H1 (cell line): ENCODE results near the gene ARSB. TPM values are rescaled to one million over a fixed set of nuclear protein-coding genes. Genes with fewer than 3 reads are reported as not detected.

ENCODE experiments used
- CTCF ChIA-PET: fragments of 300-600 bp; sonication (Branson Sonifier 250); formaldehyde crosslinking; loops from one replicate; lab custom pipeline; 2021; ENCODE audit not compliant: partially characterized antibody; lab: Charles Lee
- POLR2A ChIA-PET: fragments of 300-600 bp; sonication (Branson Sonifier 250); formaldehyde crosslinking; loops from one replicate; lab custom pipeline; 2021; ENCODE audit warnings: inconsistent platforms; ENCODE audit not compliant: partially characterized antibody; lab: Charles Lee
- DNase-seq, 2 experiments: peaks; one replicate each; pipeline versions ENCODE4 v3.0.0 to v3.0.0-alpha.2; 2010 to 2022; ENCODE audit warnings: low spot score in 2 of 2, low read depth in 1 of 2, mixed read lengths in 1 of 2
- FAIRE-seq: peaks from 2 replicates; lab custom pipeline; 2011; peaks lifted over from hg19 to GRCh38; lab: Jason Lieb, UNC
- H2AFZ ChIP-seq: 2 replicates; pipeline ENCODE4 v1.8.1; 2012; ENCODE audit warnings: low read length, inconsistent platforms
- H2AK5ac ChIP-seq: 2 replicates; pipeline ENCODE4 v1.6.1; 2013; ENCODE audit warnings: low read depth, low read length
- H2BK120ac ChIP-seq: replicated peaks from 2 replicates; pipeline ENCODE3; 2013; ENCODE audit warnings: low read depth, low read length, inconsistent platforms
- H2BK12ac ChIP-seq: 2 replicates; pipeline ENCODE4 v1.6.1; 2013; ENCODE audit warnings: low read depth, low read length
- H2BK15ac ChIP-seq: 2 replicates; pipeline ENCODE4 v1.6.1; 2013; ENCODE audit warnings: low read length
- H2BK20ac ChIP-seq: 2 replicates; pipeline ENCODE4 v1.6.1; 2013; ENCODE audit warnings: low read length
- H2BK5ac ChIP-seq: 2 replicates; pipeline ENCODE4 v1.6.1; 2013; ENCODE audit warnings: low read depth, low read length
- H3K14ac ChIP-seq: 2 replicates; pipeline ENCODE4 v1.6.1; 2013; ENCODE audit warnings: inconsistent platforms; ENCODE audit not compliant: insufficient read length
- H3K18ac ChIP-seq: 2 replicates; pipeline ENCODE4 v1.6.1; 2013; ENCODE audit warnings: low read length; ENCODE audit errors: extremely low read depth
- H3K23ac ChIP-seq: 2 replicates; pipeline ENCODE4 v1.6.1; 2013; ENCODE audit warnings: inconsistent platforms; ENCODE audit not compliant: insufficient read length
- H3K23me2 ChIP-seq: 2 replicates; pipeline ENCODE4 v1.6.1; 2013; ENCODE audit warnings: low read depth, low read length
- H3K27ac ChIP-seq: 2 replicates; pipeline ENCODE4 v1.6.1; 2011; ENCODE audit warnings: low read depth, low read length, inconsistent platforms
- H3K27me3 ChIP-seq, 4 experiments: replicated peaks in 1 of 4; 1 replicate in 1 of 4; 2 replicates in 3 of 4; pipeline versions ENCODE4 v1.6.1 to v1.8.1; 2011 to 2013; ENCODE audit warnings: low read length in 3 of 4, mild to moderate bottlenecking in 3 of 4, inconsistent platforms in 2 of 4, mixed read lengths in 2 of 4, moderate library complexity in 1 of 4; ENCODE audit not compliant: control insufficient read depth in 3 of 4, insufficient read depth in 3 of 4; ENCODE audit errors: extremely low read depth in 1 of 4
- H3K36me3 ChIP-seq, 4 experiments: 2 replicates each; pipeline versions ENCODE4 v1.6.1 to v1.8.1; 2011 to 2013; ENCODE audit warnings: mild to moderate bottlenecking in 4 of 4, low read length in 3 of 4, moderate library complexity in 2 of 4, control low read depth in 1 of 4, inconsistent platforms in 1 of 4; ENCODE audit not compliant: insufficient read depth in 4 of 4, control insufficient read depth in 2 of 4
- H3K4ac ChIP-seq: replicated peaks from 2 replicates; pipeline ENCODE3; 2013; ENCODE audit warnings: low read length, low read depth, mixed read lengths, inconsistent platforms; ENCODE audit not compliant: insufficient read length
- H3K4me1 ChIP-seq, 4 experiments: replicated peaks in 1 of 4; 1 replicate in 1 of 4; 2 replicates in 3 of 4; pipeline versions ENCODE4 v1.6.1 to v1.8.1; 2011 to 2013; ENCODE audit warnings: low read length in 3 of 4, inconsistent platforms in 2 of 4, mixed read lengths in 1 of 4; ENCODE audit not compliant: insufficient read depth in 4 of 4, control insufficient read depth in 3 of 4
- H3K4me2 ChIP-seq, 2 experiments: 2 replicates each; pipeline versions ENCODE4 v1.6.1 to v1.8.1; 2011 to 2013; ENCODE audit warnings: low read depth in 2 of 2, low read length in 2 of 2, control low read depth in 1 of 2, inconsistent platforms in 1 of 2, mild to moderate bottlenecking in 1 of 2; ENCODE audit not compliant: insufficient read depth in 1 of 2
- H3K4me3 ChIP-seq, 4 experiments: fragments of 200-600, 300-600 bp in 1 of 4; sonication (generic), shearing (Covaris generic), sonication (Bioruptor Twin) in 1 of 4; 2 replicates each; pipeline versions ENCODE4 v1.5.1 to v1.8.1; 2011 to 2016; ENCODE audit warnings: low read length in 4 of 4, low read depth in 3 of 4, control low read depth in 2 of 4, inconsistent platforms in 2 of 4, mild to moderate bottlenecking in 2 of 4, mixed read lengths in 1 of 4, moderate library complexity in 1 of 4; ENCODE audit not compliant: insufficient read depth in 2 of 4; ENCODE audit errors: extremely low read depth in 1 of 4
- H3K56ac ChIP-seq: replicated peaks from 2 replicates; pipeline ENCODE3; 2013; ENCODE audit warnings: low read depth, mild to moderate bottlenecking, mixed read lengths, low read length, inconsistent platforms; ENCODE audit not compliant: insufficient read length
- H3K79me1 ChIP-seq: 2 replicates; pipeline ENCODE4 v1.6.1; 2013; ENCODE audit warnings: low read depth, low read length, control low read depth
- H3K79me2 ChIP-seq, 2 experiments: 2 replicates each; pipeline versions ENCODE4 v1.6.1 to v1.8.1; 2012 to 2013; ENCODE audit warnings: low read length in 2 of 2, mild to moderate bottlenecking in 2 of 2, inconsistent platforms in 1 of 2; ENCODE audit not compliant: insufficient read depth in 2 of 2, control insufficient read depth in 1 of 2
- H3K9ac ChIP-seq, 4 experiments: replicated peaks in 1 of 4; 1 replicate in 1 of 4; 2 replicates in 3 of 4; pipeline versions ENCODE4 v1.6.1 to v1.8.1; 2011 to 2013; ENCODE audit warnings: low read depth in 3 of 4, low read length in 3 of 4, control low read depth in 2 of 4, mild to moderate bottlenecking in 2 of 4, moderate library complexity in 2 of 4, inconsistent platforms in 1 of 4; ENCODE audit errors: extremely low read depth in 1 of 4
- H3K9me3 ChIP-seq, 2 experiments: 2 replicates each; pipeline versions ENCODE4 v1.6.1 to v1.8.1; 2012 to 2013; ENCODE audit warnings: mild to moderate bottlenecking in 2 of 2, moderate library complexity in 2 of 2, control low read depth in 1 of 2, inconsistent platforms in 1 of 2, low read depth in 1 of 2, low read length in 1 of 2, mixed read lengths in 1 of 2; ENCODE audit not compliant: insufficient read depth in 2 of 2
- H4K20me1 ChIP-seq, 2 experiments: replicated peaks in 1 of 2; 2 replicates each; pipeline versions ENCODE3 to v1.8.1; 2011 to 2013; ENCODE audit warnings: inconsistent platforms in 2 of 2, low read length in 2 of 2, mild to moderate bottlenecking in 1 of 2; ENCODE audit not compliant: insufficient read depth in 2 of 2, control insufficient read depth in 1 of 2
- H4K5ac ChIP-seq: 2 replicates; pipeline ENCODE4 v1.6.1; 2013; ENCODE audit warnings: low read length, low read depth, mixed read lengths, inconsistent platforms; ENCODE audit not compliant: insufficient read length
- H4K8ac ChIP-seq: 2 replicates; pipeline ENCODE4 v1.8.0; 2013; ENCODE audit warnings: mild to moderate bottlenecking, moderate library complexity, low read length, inconsistent platforms; ENCODE audit not compliant: insufficient read depth; ENCODE audit errors: extremely low read depth
- H4K91ac ChIP-seq: replicated peaks from 2 replicates; pipeline ENCODE3; 2013; ENCODE audit warnings: low read length, mixed read lengths, inconsistent platforms; ENCODE audit not compliant: insufficient read length
- CEBPB ChIP-seq: IDR thresholded peaks from 2 replicates; pipeline ENCODE4 v1.6.1; 2012; ENCODE audit warnings: low read depth, low read length
- CHD1 ChIP-seq: IDR thresholded peaks from 2 replicates; pipeline ENCODE4 v1.6.1; 2012; ENCODE audit warnings: low read depth, low read length, improper control_type of control experiment
- CHD2 ChIP-seq: IDR thresholded peaks from 2 replicates; pipeline ENCODE4 v1.6.1; 2012; ENCODE audit warnings: low read length, improper control_type of control experiment
- CTBP2 ChIP-seq: IDR thresholded peaks from 2 replicates; pipeline ENCODE4 v1.7.0; 2011; ENCODE audit warnings: borderline replicate concordance, mild to moderate bottlenecking, moderate library complexity, mixed read lengths, low read length; ENCODE audit not compliant: insufficient read depth, insufficient read length
- EZH2 ChIP-seq: fragments of 200-600 bp; sonication (generic); IDR thresholded peaks from 2 replicates; pipeline ENCODE4 v1.7.1; 2012; ENCODE audit warnings: low read depth, mild to moderate bottlenecking, moderate library complexity, low read length, inconsistent platforms; ENCODE audit not compliant: severe bottlenecking
- FOSL1 ChIP-seq: IDR thresholded peaks from 2 replicates; pipeline ENCODE4 v1.6.1; 2011; ENCODE audit warnings: mild to moderate bottlenecking, low read depth, low read length, moderate library complexity; ENCODE audit not compliant: insufficient read depth
- GTF2F1 ChIP-seq: IDR thresholded peaks from 2 replicates; pipeline ENCODE4 v1.6.1; 2012; ENCODE audit warnings: low read depth, low read length, improper control_type of control experiment, borderline replicate concordance
- MAFK ChIP-seq: IDR thresholded peaks from 2 replicates; pipeline ENCODE4 v1.6.1; 2012; ENCODE audit warnings: low read depth, mild to moderate bottlenecking, improper control_type of control experiment, low read length
- POU5F1 ChIP-seq: IDR thresholded peaks from 2 replicates; pipeline ENCODE4 v1.6.1; 2011; ENCODE audit warnings: low read depth, mild to moderate bottlenecking, low read length, moderate library complexity
- RAD21 ChIP-seq, 2 experiments: IDR thresholded peaks in 1 of 2; conservative IDR thresholded peaks in 1 of 2; 2 replicates each; pipeline ENCODE4 v1.6.1; 2011; ENCODE audit warnings: low read depth in 2 of 2, low read length in 2 of 2, improper control_type of control experiment in 1 of 2, inconsistent platforms in 1 of 2, mild to moderate bottlenecking in 1 of 2, moderate library complexity in 1 of 2
- SIN3A ChIP-seq, 2 experiments: IDR thresholded peaks in 1 of 2; conservative IDR thresholded peaks in 1 of 2; 2 replicates each; pipeline ENCODE4 v1.6.1; 2011 to 2012; ENCODE audit warnings: low read length in 2 of 2, improper control_type of control experiment in 1 of 2, low read depth in 1 of 2, mild to moderate bottlenecking in 1 of 2
- SUZ12 ChIP-seq: fragments of 200-600 bp; sonication (generic); IDR thresholded peaks from 2 replicates; pipeline ENCODE4 v1.6.1; 2012; ENCODE audit warnings: mild to moderate bottlenecking, inconsistent platforms, low read length, moderate library complexity, mixed read lengths
- WGBS, 2 experiments: shearing (Covaris generic) in 1 of 2; methylation state at CpG; one replicate each; pipeline versions ENCODE4 v1.1.6 to v1.1.7; 2013 to 2015; ENCODE audit warnings: low lambda C conversion rate in 2 of 2, mixed read lengths in 2 of 2, inconsistent platforms in 1 of 2, low coverage in 1 of 2, missing lambda C conversion rate in 1 of 2; ENCODE audit not compliant: insufficient replicate concordance in 2 of 2, insufficient coverage in 1 of 2, insufficient read length in 1 of 2; ENCODE audit errors: extremely low coverage in 1 of 2, missing lambda C conversion rate in 1 of 2; 5-methylcytosine and 5-hydroxymethylcytosine counted together
- polyA plus RNA-seq, 7 experiments: library from polyadenylated mRNA; depleted of rRNA in 3 of 7; stranded (reverse) in 5 of 7; unstranded in 2 of 7; fragments of >200 nt in 5 of 7; fragments of 200-250 nt in 2 of 7; gene quantifications; 1 replicate in 5 of 7; 2 replicates in 1 of 7; 4 replicates in 1 of 7; pipeline versions ENCODE4 v1.2.1 to v1.2.3, GENCODE V29; 2011 to 2013; ENCODE audit warnings: missing spikeins in 2 of 7, mixed read lengths in 2 of 7
- total RNA-seq: library from RNA; stranded (reverse); fragmentation: NEBNext Ultra II Directional; extraction: Animal tissue kit (Norgen Biotek cat#: 25700); gene quantifications from 2 replicates; pipeline ENCODE4 v1.2.1, GENCODE V29; 2021

The ARSB gene
- total and polyA plus RNA-seq, 2 of the 8 experiments (the other 6 are each of a cell fraction or from before 2014, with no cell fraction given), result 6.4 to 13.9 TPM

DNA sequence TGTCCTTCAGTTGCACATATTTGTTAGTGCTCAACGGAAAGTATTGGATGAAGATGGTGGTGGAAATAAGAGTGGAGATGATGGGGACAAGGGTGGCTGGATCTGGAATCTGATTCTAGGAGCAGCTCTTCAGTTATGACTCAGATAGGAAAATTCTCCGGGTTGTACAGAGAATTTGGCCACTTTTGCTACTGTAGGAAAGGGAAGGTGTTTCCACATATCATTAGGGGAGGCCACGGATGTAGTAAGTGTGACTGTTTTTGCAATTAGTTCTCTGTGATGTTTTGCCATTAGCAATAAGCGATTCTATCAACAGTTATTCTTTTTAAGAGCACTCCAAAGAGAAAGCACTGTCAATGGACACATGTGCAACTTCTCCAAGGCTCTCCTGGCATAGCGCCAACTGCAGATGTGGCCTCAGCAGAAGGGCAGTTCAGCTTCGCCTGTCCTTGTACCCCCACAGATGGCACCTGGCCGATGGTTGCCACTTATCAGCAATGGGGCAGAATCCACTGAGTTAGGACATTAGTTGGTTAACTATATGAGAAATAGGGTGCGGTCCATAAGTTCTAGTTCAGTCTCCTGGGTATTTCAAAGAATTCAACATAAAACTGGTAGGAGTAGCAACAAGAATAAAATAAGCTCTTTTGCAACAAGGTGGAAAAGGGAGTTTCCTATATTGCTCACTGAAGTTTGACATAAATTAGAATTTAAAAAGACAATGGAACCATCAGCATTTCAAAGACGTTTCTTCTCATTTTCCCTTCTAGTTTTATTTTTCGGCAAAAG is 96.3 kb downstream of the ARSB start:
- Histone ChIP-seq H3K4me2 (no peak overlapping the region), H4K8ac (no peak overlapping the region), H3K23ac (no peak overlapping the region), H3K4me3 (no peak overlapping the region), H3K9me3 (no peaks in the 10 kb centered on the region), H2BK5ac (no peak overlapping the region), H2BK120ac (no peak overlapping the region), H3K9ac (no peak overlapping the region), H3K4ac (no peak overlapping the region), H4K5ac (no peak overlapping the region), H4K20me1 (no peaks in the 10 kb centered on the region), H2BK20ac (no peak overlapping the region), H2BK15ac (no peak overlapping the region), H3K56ac (no peak overlapping the region), H3K14ac (no peak overlapping the region), H3K79me2 (no peaks in the 10 kb centered on the region), H2AFZ (no peak overlapping the region), H4K91ac (no peak overlapping the region), H3K36me3 (no peaks in the 10 kb centered on the region), H3K27me3 (no peaks in the 10 kb centered on the region), H3K18ac (no peak overlapping the region), H2AK5ac (no peak overlapping the region), H3K4me1 (peaks cover 0 to 7% (median 1%) of the 10 kb centered on the region in 4 experiments; a peak in 1 of 7 replicates), H3K27ac (no peak overlapping the region), H3K23me2 (no peaks in the 10 kb centered on the region), H3K79me1 (no peaks in the 10 kb centered on the region), H2BK12ac (no peak overlapping the region)
- WGBS, 2 experiments, result 89% methylated on average over 10 of the region's 10 CpGs; no CpG with 5 or more reads in 1 of the 2 experiments
- ChIA-PET CTCF (interaction anchor here (0.6 to 5.3 kb wide), 7 partner anchors 9 to 606 kb away, joined by 3 to 41 read pairs (median 15); no protein-coding TSS in a partner anchor), POLR2A (no interaction called here)
- FAIRE-seq, result no peak
- no peak for DNase-seq
- no peak for TF ChIP-seq SIN3A (conservative IDR thresholded peaks at IDR 0.05 in 1 of 2, IDR thresholded peaks at IDR 0.05 in 1 of 2; ENCODE audit: low read depth in 1 of 2, low read length in 2 of 2)
- TF ChIP-seq POU5F1, result no peak
- TF ChIP-seq GTF2F1, result no peak
- no peak for TF ChIP-seq SUZ12
- TF ChIP-seq FOSL1, result no peak
- no peak for TF ChIP-seq CHD1
- no peak for TF ChIP-seq EZH2
- no peak for TF ChIP-seq CTBP2
- no peak for TF ChIP-seq MAFK
- no peak for TF ChIP-seq RAD21 (IDR thresholded peaks at IDR 0.05 in 1 of 2, conservative IDR thresholded peaks at IDR 0.05 in 1 of 2; ENCODE audit: low read depth in 2 of 2, low read length in 2 of 2)
- TF ChIP-seq CHD2, result no peak
- no peak for TF ChIP-seq CEBPB
